ENCODE measurements around the gene TTC17. TPM values are rescaled to one million over a fixed set of nuclear protein-coding genes. Genes with fewer than 3 reads are reported as not detected.

The TTC17 gene
- total and polyA plus RNA-seq, 2 of the 8 experiments (the other 6 are each of a cell fraction or from before 2014, with no cell fraction given): 65.1 to 80.1 TPM

GRCh38 chr11:43523632-43524031 is 164.9 kb downstream of the TTC17 start:
- TF ChIP-seq SIX5 (IDR thresholded peaks at IDR 0.05; ENCODE audit: low read depth, low read length): no peak
- TF ChIP-seq CBX5 (IDR thresholded peaks at IDR 0.05; ENCODE audit: low read depth, low read length): no peak
- no peak for TF ChIP-seq GABPA (IDR thresholded peaks at IDR 0.05; ENCODE audit: borderline replicate concordance, insufficient read depth, low read length)
- no peak for TF ChIP-seq POU5F1 (IDR thresholded peaks at IDR 0.05; ENCODE audit: low read depth, low read length)
- TF ChIP-seq GTF2F1 (IDR thresholded peaks at IDR 0.05; ENCODE audit: borderline replicate concordance, low read depth, low read length): no peak
- no peak for TF ChIP-seq CHD2 (IDR thresholded peaks at IDR 0.05; ENCODE audit: low read length)
- TF ChIP-seq USF2 (IDR thresholded peaks at IDR 0.05; ENCODE audit: low read length): no peak
- TF ChIP-seq SP1 (IDR thresholded peaks at IDR 0.05; ENCODE audit: low read depth, low read length): no peak
- TF ChIP-seq TAF7 (optimal IDR thresholded peaks at IDR 0.05; ENCODE audit: borderline replicate concordance, low read depth, low read length): no peak
- TF ChIP-seq RXRA (IDR thresholded peaks at IDR 0.05; ENCODE audit: insufficient read depth, low read depth, low read length): no peak
- TF ChIP-seq, protein P1, sequence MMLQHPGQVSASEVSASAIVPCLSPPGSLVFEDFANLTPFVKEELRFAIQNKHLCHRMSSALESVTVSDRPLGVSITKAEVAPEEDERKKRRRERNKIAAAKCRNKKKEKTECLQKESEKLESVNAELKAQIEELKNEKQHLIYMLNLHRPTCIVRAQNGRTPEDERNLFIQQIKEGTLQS (IDR thresholded peaks at IDR 0.05; ENCODE audit: insufficient read depth, low read depth, low read length): no peak
- Histone ChIP-seq H3K9me3 (ENCODE audit: insufficient read depth in 2 of 2, low read depth in 1 of 2, low read length in 1 of 2) (no peaks in the 10 kb centered on the region; a peak in 1 of 4 replicates), H2BK15ac (ENCODE audit: low read length) (no peak overlapping the region), H4K91ac (replicated peaks; ENCODE audit: insufficient read length, low read length) (no peak overlapping the region), H3K36me3 (ENCODE audit: control insufficient read depth in 2 of 4, insufficient read depth in 4 of 4, low read length in 3 of 4) (no peaks in the 10 kb centered on the region), H2BK12ac (ENCODE audit: low read depth, low read length) (no peak overlapping the region), H4K8ac (ENCODE audit: extremely low read depth, insufficient read depth, low read length) (no peak overlapping the region), H2BK5ac (ENCODE audit: low read depth, low read length) (no peak overlapping the region), H4K5ac (ENCODE audit: insufficient read length, low read depth, low read length) (no peak overlapping the region), H3K79me2 (ENCODE audit: control insufficient read depth in 1 of 2, insufficient read depth in 2 of 2, low read length in 2 of 2) (no peaks in the 10 kb centered on the region), H3K18ac (ENCODE audit: extremely low read depth, low read length) (no peak overlapping the region), H3K4me1 (replicated peaks in 1 of 4; ENCODE audit: control insufficient read depth in 3 of 4, insufficient read depth in 4 of 4, low read length in 3 of 4) (no peaks in the 10 kb centered on the region), H3K23me2 (ENCODE audit: low read depth, low read length) (no peaks in the 10 kb centered on the region), H2AFZ (ENCODE audit: low read length) (no peak overlapping the region), H3K79me1 (ENCODE audit: low read depth, low read length) (no peaks in the 10 kb centered on the region), H2BK20ac (ENCODE audit: low read length) (no peak overlapping the region), H3K4me3 (ENCODE audit: extremely low read depth in 1 of 4, insufficient read depth in 2 of 4, low read depth in 3 of 4, low read length in 4 of 4) (no peak overlapping the region), H3K23ac (ENCODE audit: insufficient read length) (no peak overlapping the region), H2AK5ac (ENCODE audit: low read depth, low read length) (no peak overlapping the region), H3K4me2 (ENCODE audit: insufficient read depth in 1 of 2, low read depth in 2 of 2, low read length in 2 of 2) (no peak overlapping the region), H3K27me3 (replicated peaks in 1 of 4; ENCODE audit: control insufficient read depth in 3 of 4, extremely low read depth in 1 of 4, insufficient read depth in 3 of 4, low read length in 3 of 4) (no peaks in the 10 kb centered on the region), H3K27ac (ENCODE audit: low read depth, low read length) (no peak overlapping the region), H3K9ac (replicated peaks in 1 of 4; ENCODE audit: extremely low read depth in 1 of 4, low read depth in 3 of 4, low read length in 3 of 4) (no peak overlapping the region), H3K56ac (replicated peaks; ENCODE audit: insufficient read length, low read depth, low read length) (no peak overlapping the region), H4K20me1 (replicated peaks in 1 of 2; ENCODE audit: control insufficient read depth in 1 of 2, insufficient read depth in 2 of 2, low read length in 2 of 2) (no peaks in the 10 kb centered on the region), H3K14ac (ENCODE audit: insufficient read length) (no peak overlapping the region), H3K4ac (replicated peaks; ENCODE audit: insufficient read length, low read depth, low read length) (no peak overlapping the region), H2BK120ac (replicated peaks; ENCODE audit: low read depth, low read length) (no peak overlapping the region)
- 94% methylated on average over 2 of the region's 2 CpGs; no CpG with 5 or more reads in 1 of the 2 experiments for WGBS, 2 experiments (ENCODE audit: extremely low coverage in 1 of 2, insufficient coverage in 1 of 2, insufficient read length in 1 of 2, insufficient replicate concordance in 2 of 2, low coverage in 1 of 2, low lambda C conversion rate in 2 of 2, missing lambda C conversion rate in 1 of 2)
- DNase-seq (ENCODE audit: low read depth in 1 of 2, low spot score in 2 of 2): no peak
- FAIRE-seq: no peak
- CTCF ChIA-PET (ENCODE audit: partially characterized antibody): interaction anchor here (1.1 to 41.8 kb wide), 5 partner anchors 10 to 46 kb away, joined by 4 to 1064 read pairs (median 9); no protein-coding TSS in a partner anchor
- POLR2A ChIA-PET (ENCODE audit: partially characterized antibody): no interaction called here

Data from H1 (cell line).